Heart left ventricle (tissue), 13 donors: ENCODE results near the gene GTF3C5.

ENCODE experiments used
- POLR2A ChIP-seq, 2 donors: fragments of 450-650 bp; IDR thresholded peaks; one replicate each; pipeline ENCODE4 v1.6.1; 2017; ENCODE audit warnings: antibody characterized with exemption in 2 of 2, mild to moderate bottlenecking in 2 of 2, moderate library complexity in 2 of 2
- TF ChIP-seq, protein P1 (sequence below), 12 donors: fragments of 200-600 bp; sonication (generic) in 4 of 12; IDR thresholded peaks; one replicate each; pipeline versions ENCODE4 v1.5.0 to v1.8.0; 2018 to 2022; ENCODE audit warnings: antibody characterized with exemption in 12 of 12, mild to moderate bottlenecking in 5 of 12
- donor health status: ischemic (EF 13 %, LVEDD 7.1; RV severe dilation, severe dysfunction).
- donor health status: DM: no; HTN: yes; CAD: no.
- donor health status: DM: no; HTN: no; CAD: no.
- donor health status: ischemic (EF 25% LVEDD 6.9; RV normal size, moderate dysfunction).
- donor health status: ischemic (EF 25% LVEDD 5.7; RV mildly dilated, moderate dysfunction).
- donor health status: ischemic (EF 35%, LVEDD 5.7; RV mildly dilated, moderate dysfunction).
- donor health status: nonischemic (EF 11% LVEDD 7.7; RV severe dilation, severe dysfunction).
- donor health status: DM: yes; HTN: yes; CAD: no.
- donor health status: PGD.
- donor health status: ischemic (EF 29% LVEDD 5.4; RV normal size, mild dysfunction).
- donor health status: nonischemic (EF 23%, LVEDD 6.1; RV moderate dilation, normal function).

DNA sequence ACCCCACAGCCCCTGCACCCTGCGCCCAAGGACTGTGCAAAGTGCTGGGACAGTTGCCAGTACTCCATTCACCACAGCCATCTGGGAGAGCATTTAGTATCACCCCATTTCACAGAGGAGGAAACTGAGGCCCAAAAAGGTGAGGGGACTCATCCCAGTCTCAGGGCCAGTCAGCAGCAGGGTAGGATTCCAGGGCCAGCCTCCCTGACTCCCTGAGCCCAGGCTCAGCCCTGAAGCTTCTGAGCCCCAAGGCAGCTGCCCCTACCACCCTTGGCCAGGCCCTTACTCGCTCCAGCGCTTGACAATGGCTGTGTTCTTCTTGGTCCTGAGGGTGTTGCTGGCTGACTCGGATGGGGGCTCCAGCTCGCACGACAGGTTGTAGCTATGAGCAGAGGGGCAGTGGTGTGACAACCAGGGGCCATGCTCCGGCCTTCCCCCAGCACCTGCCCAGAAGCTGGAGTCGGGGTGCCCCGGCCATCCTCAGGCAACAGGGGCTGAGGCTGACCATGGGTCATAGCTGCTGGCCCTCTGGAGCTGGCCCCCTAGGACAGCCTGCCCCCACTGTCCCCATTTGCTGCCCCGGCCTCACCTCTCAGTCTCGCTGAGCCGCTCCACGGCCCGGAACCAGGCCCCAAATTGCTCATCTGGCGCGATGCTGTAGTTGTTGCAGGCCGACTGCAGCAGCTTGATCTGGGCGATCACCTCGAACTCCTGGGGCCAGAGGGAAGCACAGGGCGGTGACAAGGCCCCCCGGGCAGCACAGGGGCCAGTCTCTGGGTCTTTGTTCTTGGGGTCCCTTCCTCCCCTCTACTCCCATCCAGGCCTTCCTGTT, 71.6 kb downstream of the GTF3C5 start:
- TF ChIP-seq, protein P1, sequence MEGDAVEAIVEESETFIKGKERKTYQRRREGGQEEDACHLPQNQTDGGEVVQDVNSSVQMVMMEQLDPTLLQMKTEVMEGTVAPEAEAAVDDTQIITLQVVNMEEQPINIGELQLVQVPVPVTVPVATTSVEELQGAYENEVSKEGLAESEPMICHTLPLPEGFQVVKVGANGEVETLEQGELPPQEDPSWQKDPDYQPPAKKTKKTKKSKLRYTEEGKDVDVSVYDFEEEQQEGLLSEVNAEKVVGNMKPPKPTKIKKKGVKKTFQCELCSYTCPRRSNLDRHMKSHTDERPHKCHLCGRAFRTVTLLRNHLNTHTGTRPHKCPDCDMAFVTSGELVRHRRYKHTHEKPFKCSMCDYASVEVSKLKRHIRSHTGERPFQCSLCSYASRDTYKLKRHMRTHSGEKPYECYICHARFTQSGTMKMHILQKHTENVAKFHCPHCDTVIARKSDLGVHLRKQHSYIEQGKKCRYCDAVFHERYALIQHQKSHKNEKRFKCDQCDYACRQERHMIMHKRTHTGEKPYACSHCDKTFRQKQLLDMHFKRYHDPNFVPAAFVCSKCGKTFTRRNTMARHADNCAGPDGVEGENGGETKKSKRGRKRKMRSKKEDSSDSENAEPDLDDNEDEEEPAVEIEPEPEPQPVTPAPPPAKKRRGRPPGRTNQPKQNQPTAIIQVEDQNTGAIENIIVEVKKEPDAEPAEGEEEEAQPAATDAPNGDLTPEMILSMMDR (IDR thresholded peaks at IDR 0.05) = no peak
- TF ChIP-seq POLR2A (IDR thresholded peaks at IDR 0.05) = no peak
